ENCODE data around the gene ABCD1. TPM values are rescaled to one million over a fixed set of nuclear protein-coding genes. Genes with fewer than 3 reads are reported as not detected.

ABCD1 gene
- total RNA-seq, 4 donors from 2014 or later: 14.4 to 38.8 (median 22.0) TPM

GRCh38 chrX:153768311-153769157 is 43.9 kb downstream of the ABCD1 start:
- Histone ChIP-seq H3K27ac (no peak overlapping the region), H3K36me3 (peaks cover 0 to 53% of the 10 kb centered on the region in 2 donors), H3K4me3 (no peak overlapping the region), H3K4me1 (peaks cover 0 to 36% (median 4%) of the 10 kb centered on the region in 3 donors), H3K27me3 (no peaks in the 10 kb centered on the region), H3K9me3 (no peaks in the 10 kb centered on the region)
- no CpG with 5 or more reads among the region's 22 CpGs for WGBS, 2 donors (ENCODE audit: low coverage in 1 of 2)
- TF ChIP-seq POLR2AphosphoS5 (IDR thresholded peaks at IDR 0.05): no peak
- TF ChIP-seq CTCF (IDR thresholded peaks at IDR 0.05): no peak
- no peak for TF ChIP-seq POLR2A (IDR thresholded peaks at IDR 0.05)
- no peak for TF ChIP-seq EP300 (IDR thresholded peaks at IDR 0.05)
- no peak for ATAC-seq

- no peak for ATAC-seq
- H3K9me3 ChIP-seq: no peaks in the 10 kb centered on the region
- H3K4me3 ChIP-seq: no peak overlapping the region
- no peaks in the 10 kb centered on the region for H3K27me3 ChIP-seq
- H3K4me1 ChIP-seq: peaks cover 0 to 34% (median 4%) of the 10 kb centered on the region in 3 donors
- no peak for TF ChIP-seq POLR2AphosphoS5 (IDR thresholded peaks at IDR 0.05)
- TF ChIP-seq EP300 (IDR thresholded peaks at IDR 0.05): no peak
- no peak for TF ChIP-seq POLR2A (IDR thresholded peaks at IDR 0.05)
- TF ChIP-seq CTCF (IDR thresholded peaks at IDR 0.05): no peak
- no peak overlapping the region for H3K27ac ChIP-seq
- H3K36me3 ChIP-seq: peaks cover 0 to 60% of the 10 kb centered on the region in 2 donors
- WGBS, 2 donors (ENCODE audit: low coverage in 1 of 2): no CpG with 5 or more reads among the region's 23 CpGs
Observed at GRCh38 chrX:153769158-153769864, 44.7 kb downstream of the ABCD1 start.

GRCh38 chrX:153769865-153770600 is 45.4 kb downstream of the ABCD1 start:
- peaks cover 0 to 68% of the 10 kb centered on the region in 2 donors for H3K36me3 ChIP-seq

More at GRCh38 chrX:153769865-153770600, 45.4 kb downstream of the ABCD1 start:
- H3K27me3 ChIP-seq: no peaks in the 10 kb centered on the region
- 74% methylated on average over 5 of the region's 25 CpGs; no CpG with 5 or more reads in 1 of the 2 donors for WGBS, 2 donors (ENCODE audit: low coverage in 1 of 2)
- no peak overlapping the region for H3K27ac ChIP-seq
- no peak overlapping the region for H3K4me3 ChIP-seq
- no peak for ATAC-seq
- TF ChIP-seq CTCF (IDR thresholded peaks at IDR 0.05): no peak
- TF ChIP-seq POLR2AphosphoS5 (IDR thresholded peaks at IDR 0.05): no peak
- TF ChIP-seq POLR2A (IDR thresholded peaks at IDR 0.05): no peak
- TF ChIP-seq EP300 (IDR thresholded peaks at IDR 0.05): no peak
- no peaks in the 10 kb centered on the region for H3K9me3 ChIP-seq
- peaks cover 0 to 26% (median 4%) of the 10 kb centered on the region in 3 donors for H3K4me1 ChIP-seq

All from gastroesophageal sphincter (tissue), 4 donors.